HCT116 (cell line): ENCODE results near the gene ADIRF. TPM values are rescaled to one million over a fixed set of nuclear protein-coding genes. Genes with fewer than 3 reads are reported as not detected.

Experiments used
- ATAC-seq: fragments of 200-7000 bp; cut with Tn5 transposase; 2 replicates; pipeline ENCODE4 v1.9.1; 2020; ENCODE audit warnings: mild to moderate bottlenecking, moderate library complexity
- BruUV-seq: library from RNA; stranded (reverse); fragments of 400-500 nt; replicated peaks from 2 replicates; lab custom pipeline; 2021; lab: Mats Ljungman, UMichigan
- CTCF ChIA-PET: fragments of 300-600 bp; sonication (Branson Sonifier 250); formaldehyde crosslinking; loops from one replicate; lab custom pipeline; 2021; ENCODE audit warnings: antibody characterized with exemption; lab: Charles Lee
- POLR2A ChIA-PET: fragments of 300-600, 350-600 bp; sonication (Branson Sonifier 250); formaldehyde crosslinking; loops from one replicate; lab custom pipeline; 2021; ENCODE audit warnings: antibody characterized with exemption; lab: Charles Lee
- RAD21 ChIA-PET, 2 experiments: fragments of 300-600 bp; sonication (Branson Sonifier 250); formaldehyde crosslinking; loops; one replicate each; lab custom pipeline; 2023; ENCODE audit warnings: low total read pairs in 2 of 2; ENCODE audit not compliant: uncharacterized antibody in 2 of 2, unreplicated experiment in 2 of 2, low non-redundant PET in 1 of 2; lab: Charles Lee
- DNase-seq: peaks from one replicate; pipeline ENCODE4 v3.0.0-alpha.2; 2010; ENCODE audit warnings: low read depth, low spot score
- H2AFZ ChIP-seq: fragments of 200-600 bp; shearing (Covaris generic), sonication (generic); 2 replicates; pipeline ENCODE4 v1.6.1; 2017; ENCODE audit warnings: low read depth, mixed run types, mixed read lengths, antibody characterized with exemption, low read length; ENCODE audit not compliant: poor library complexity, severe bottlenecking
- H3K27ac ChIP-seq: 2 replicates; pipeline ENCODE4 v1.5.1; 2012; ENCODE audit warnings: low read depth, low read length
- H3K27me3 ChIP-seq: fragments of 200-600 bp; sonication (generic); 2 replicates; pipeline ENCODE4 v1.6.1; 2016; ENCODE audit warnings: mixed run types, low read length, mixed read lengths; ENCODE audit not compliant: insufficient read depth
- H3K36me3 ChIP-seq, 2 experiments: fragments of 200-500 bp in 1 of 2; fragments of 200-600 bp in 1 of 2; sonication (Bioruptor generic) in 1 of 2; sonication (generic) in 1 of 2; 2 replicates each; pipeline versions ENCODE4 v1.5.1 to v1.6.1; 2014 to 2016; ENCODE audit warnings: low read length in 2 of 2, inconsistent platforms in 1 of 2, mixed read lengths in 1 of 2, mixed run types in 1 of 2; ENCODE audit not compliant: insufficient read depth in 2 of 2, control insufficient read depth in 1 of 2
- H3K4me1 ChIP-seq, 2 experiments: fragments of 200-600 bp in 1 of 2; sonication (generic) in 1 of 2; 2 replicates each; pipeline versions ENCODE4 v1.5.1 to v1.6.1; 2012 to 2017; ENCODE audit warnings: low read length in 2 of 2, inconsistent platforms in 1 of 2, mild to moderate bottlenecking in 1 of 2, mixed read lengths in 1 of 2, mixed run types in 1 of 2, moderate library complexity in 1 of 2; ENCODE audit not compliant: insufficient read depth in 2 of 2, control insufficient read depth in 1 of 2
- H3K4me2 ChIP-seq: fragments of 200-600 bp; sonication (generic); 2 replicates; pipeline ENCODE4 v1.6.1; 2017; ENCODE audit warnings: mixed run types, low read length, mixed read lengths
- H3K4me3 ChIP-seq, 2 experiments: fragments of 200-600 bp in 1 of 2; sonication (generic) in 1 of 2; replicated peaks in 1 of 2; 2 replicates each; pipeline ENCODE4 v1.5.1; 2011 to 2016; ENCODE audit warnings: low read length in 2 of 2, control low read depth in 1 of 2, low read depth in 1 of 2, mild to moderate bottlenecking in 1 of 2, mixed read lengths in 1 of 2, mixed run types in 1 of 2
- H3K79me2 ChIP-seq: fragments of 200-600 bp; sonication (generic); 2 replicates; pipeline ENCODE4 v1.6.1; 2017; ENCODE audit warnings: mild to moderate bottlenecking, mixed run types, low read length, moderate library complexity, mixed read lengths; ENCODE audit not compliant: insufficient read depth
- H3K9ac ChIP-seq: fragments of 200-600 bp; sonication (generic); 2 replicates; pipeline ENCODE4 v1.6.1; 2016; ENCODE audit warnings: low read length, mixed read lengths
- H3K9me2 ChIP-seq: fragments of 200-600 bp; sonication (generic), shearing (Covaris generic); 2 replicates; pipeline ENCODE4 v1.6.1; 2017; ENCODE audit warnings: mixed run types, mild to moderate bottlenecking, moderate library complexity; ENCODE audit not compliant: insufficient read depth
- H3K9me3 ChIP-seq, 2 experiments: fragments of 200-500 bp in 1 of 2; fragments of 200-600 bp in 1 of 2; sonication (Bioruptor generic) in 1 of 2; sonication (generic) in 1 of 2; 2 replicates each; pipeline ENCODE4 v1.6.1; 2014 to 2017; ENCODE audit warnings: low read length in 2 of 2, mixed read lengths in 2 of 2, inconsistent platforms in 1 of 2, low read depth in 1 of 2, mild to moderate bottlenecking in 1 of 2, mixed run types in 1 of 2, moderate library complexity in 1 of 2; ENCODE audit not compliant: control insufficient read depth in 1 of 2, insufficient read depth in 1 of 2
- H4K20me1 ChIP-seq: fragments of 200-600 bp; sonication (generic), shearing (Covaris generic); 2 replicates; pipeline ENCODE4 v1.6.1; 2017; ENCODE audit warnings: mixed run types, mild to moderate bottlenecking, moderate library complexity; ENCODE audit not compliant: insufficient read depth
- CBX3 ChIP-seq: IDR thresholded peaks from 2 replicates; pipeline ENCODE4 v1.6.1; 2012; ENCODE audit warnings: low read depth
- POLR2AphosphoS5 ChIP-seq: IDR thresholded peaks from 2 replicates; pipeline ENCODE4 v1.6.1; 2011; ENCODE audit warnings: mild to moderate bottlenecking, low read depth, low read length, moderate library complexity
- intact Hi-C: fragments of 100-400 bp; cut with micrococcal nuclease; formaldehyde crosslinking; loops from 2 replicates; pipeline ENCODE4 v1.10.0; 2022
- total RNA-seq: library from RNA; stranded (reverse); gene quantifications from one replicate; pipeline ENCODE4 v1.2.1, GENCODE V29; 2021; ENCODE audit not compliant: unreplicated experiment
- TF ChIP-seq, protein P1 (sequence below): IDR thresholded peaks from 2 replicates; pipeline ENCODE4 v1.6.1; 2011; ENCODE audit warnings: mild to moderate bottlenecking, low read length, moderate library complexity; ENCODE audit not compliant: insufficient replicate concordance; ENCODE audit errors: extremely low read depth
- TF ChIP-seq, protein P2 (sequence below): IDR thresholded peaks from 2 replicates; pipeline ENCODE4 v1.6.1; 2012
- TF ChIP-seq, protein P3 (sequence below): IDR thresholded peaks from 2 replicates; pipeline ENCODE4 v1.6.1; 2012

ADIRF gene
- total RNA-seq, 1 experiment from 2014 or later, result 448 TPM

DNA sequence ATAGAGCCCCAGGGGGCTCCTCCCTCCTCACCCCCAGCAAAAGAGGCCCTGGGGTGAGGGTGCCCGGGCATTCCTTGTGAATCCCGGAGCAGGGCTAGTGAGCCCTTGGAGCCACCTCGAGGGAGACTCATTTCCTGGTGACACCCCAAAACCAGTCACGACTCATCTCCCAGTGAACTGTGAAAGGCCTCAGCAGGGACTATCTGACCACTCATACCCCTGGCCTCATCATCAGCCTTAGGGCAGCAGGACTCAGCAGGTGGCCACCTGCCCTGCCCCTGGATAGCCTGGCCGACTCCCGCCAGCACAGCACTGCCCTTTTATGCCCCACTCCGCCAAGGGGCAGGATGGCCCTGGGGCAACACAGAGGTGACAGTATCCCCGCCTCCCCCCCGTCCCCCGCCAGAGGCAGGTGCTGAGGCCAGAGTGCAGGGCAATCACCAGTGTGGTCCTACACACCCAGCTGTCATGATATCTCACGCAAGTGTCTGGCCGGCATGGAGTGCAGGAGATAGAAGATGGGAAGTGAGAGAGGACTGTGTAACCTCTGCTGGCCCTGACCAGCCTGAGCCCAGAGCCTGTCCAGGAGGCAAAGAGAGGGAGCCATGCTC, 6.7 kb upstream of the ADIRF start:
- ChIA-PET POLR2A (interaction anchor here (5.7 kb wide), 1 partner anchor 7 kb away, joined by 58 read pairs; the partner anchor contains the start of gene ADIRF), RAD21 (no interaction called here), CTCF (interaction anchor here (1.1 to 3.7 kb wide), 4 partner anchors 8 to 276 kb away, joined by 3 to 36 read pairs (median 9); partner anchors contain the start of gene ADIRF)
- 0 out of 4 replicates have a peak, but pooled peaks cover 0 to 5% of the 10 kb centered on the region in 2 experiments for H3K36me3 ChIP-seq
- H3K9me2 ChIP-seq, result no peaks in the 10 kb centered on the region
- peak overlapping the region; percentile 94; the same call in 1 of the 2 replicates for H3K27ac ChIP-seq
- peak overlapping the region; percentile 71 for H3K9ac ChIP-seq
- H4K20me1 ChIP-seq, result no peaks in the 10 kb centered on the region
- H3K4me2 ChIP-seq, result peak overlapping the region; percentile 100
- no peak for ATAC-seq
- intact Hi-C loops, result loop anchor here (5.0 kb wide), 1 partner anchor 249 kb away; no protein-coding TSS in a partner anchor
- no peak overlapping the region for H2AFZ ChIP-seq
- no peak for TF ChIP-seq CBX3
- peak; percentile 13; the same call in 1 of the 2 replicates for TF ChIP-seq POLR2AphosphoS5
- TF ChIP-seq, protein P1, sequence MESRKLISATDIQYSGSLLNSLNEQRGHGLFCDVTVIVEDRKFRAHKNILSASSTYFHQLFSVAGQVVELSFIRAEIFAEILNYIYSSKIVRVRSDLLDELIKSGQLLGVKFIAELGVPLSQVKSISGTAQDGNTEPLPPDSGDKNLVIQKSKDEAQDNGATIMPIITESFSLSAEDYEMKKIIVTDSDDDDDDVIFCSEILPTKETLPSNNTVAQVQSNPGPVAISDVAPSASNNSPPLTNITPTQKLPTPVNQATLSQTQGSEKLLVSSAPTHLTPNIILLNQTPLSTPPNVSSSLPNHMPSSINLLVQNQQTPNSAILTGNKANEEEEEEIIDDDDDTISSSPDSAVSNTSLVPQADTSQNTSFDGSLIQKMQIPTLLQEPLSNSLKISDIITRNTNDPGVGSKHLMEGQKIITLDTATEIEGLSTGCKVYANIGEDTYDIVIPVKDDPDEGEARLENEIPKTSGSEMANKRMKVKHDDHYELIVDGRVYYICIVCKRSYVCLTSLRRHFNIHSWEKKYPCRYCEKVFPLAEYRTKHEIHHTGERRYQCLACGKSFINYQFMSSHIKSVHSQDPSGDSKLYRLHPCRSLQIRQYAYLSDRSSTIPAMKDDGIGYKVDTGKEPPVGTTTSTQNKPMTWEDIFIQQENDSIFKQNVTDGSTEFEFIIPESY, result no peak
- TF ChIP-seq, protein P2, sequence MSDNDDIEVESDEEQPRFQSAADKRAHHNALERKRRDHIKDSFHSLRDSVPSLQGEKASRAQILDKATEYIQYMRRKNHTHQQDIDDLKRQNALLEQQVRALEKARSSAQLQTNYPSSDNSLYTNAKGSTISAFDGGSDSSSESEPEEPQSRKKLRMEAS, result no peak
- TF ChIP-seq, protein P3, sequence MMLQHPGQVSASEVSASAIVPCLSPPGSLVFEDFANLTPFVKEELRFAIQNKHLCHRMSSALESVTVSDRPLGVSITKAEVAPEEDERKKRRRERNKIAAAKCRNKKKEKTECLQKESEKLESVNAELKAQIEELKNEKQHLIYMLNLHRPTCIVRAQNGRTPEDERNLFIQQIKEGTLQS, result no peak
- peaks cover 8% of the 10 kb centered on the region; the same call in 1 of the 2 replicates for H3K79me2 ChIP-seq
- H3K4me1 ChIP-seq, result peaks cover 59 to 86% of the 10 kb centered on the region in 2 experiments
- no peaks in the 10 kb centered on the region for H3K27me3 ChIP-seq
- DNase-seq, result no peak
- peak overlapping the region in 1 of 2 experiments; percentile 4; a peak in 1 of 4 replicates for H3K4me3 ChIP-seq
- no TSS peak for BruUV-seq
- H3K9me3 ChIP-seq, result no peaks in the 10 kb centered on the region
